ENCODE measurements around the gene POLR2J.

DNA sequence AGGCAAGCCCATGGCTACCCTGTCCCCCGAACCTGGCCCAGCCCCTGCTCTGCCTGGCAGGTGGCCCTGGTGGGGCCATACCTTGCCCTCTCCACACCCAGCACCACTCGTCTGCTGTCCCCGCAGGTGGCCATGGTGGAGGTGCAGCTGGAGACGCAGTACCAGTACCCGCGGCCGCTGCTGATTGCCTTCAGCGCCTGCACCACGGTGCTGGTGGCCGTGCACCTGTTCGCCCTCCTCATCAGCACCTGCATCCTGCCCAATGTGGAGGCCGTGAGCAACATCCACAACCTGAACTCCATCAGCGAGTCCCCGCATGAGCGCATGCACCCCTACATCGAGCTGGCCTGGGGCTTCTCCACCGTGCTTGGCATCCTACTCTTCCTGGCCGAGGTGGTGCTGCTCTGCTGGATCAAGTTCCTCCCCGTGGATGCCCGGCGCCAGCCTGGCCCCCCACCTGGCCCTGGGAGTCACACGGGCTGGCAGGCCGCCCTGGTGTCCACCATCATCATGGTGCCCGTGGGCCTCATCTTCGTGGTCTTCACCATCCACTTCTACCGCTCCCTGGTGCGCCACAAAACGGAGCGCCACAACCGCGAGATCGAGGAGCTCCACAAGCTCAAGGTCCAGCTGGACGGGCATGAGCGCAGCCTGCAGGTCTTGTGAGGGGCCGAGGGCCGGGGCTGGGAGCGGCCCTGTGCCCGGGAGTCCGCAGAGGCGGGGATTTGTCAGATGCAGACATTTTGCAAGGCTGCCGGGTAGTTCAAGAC is 32.1 kb downstream of the POLR2J start:
- TF ChIP-seq, protein P1, sequence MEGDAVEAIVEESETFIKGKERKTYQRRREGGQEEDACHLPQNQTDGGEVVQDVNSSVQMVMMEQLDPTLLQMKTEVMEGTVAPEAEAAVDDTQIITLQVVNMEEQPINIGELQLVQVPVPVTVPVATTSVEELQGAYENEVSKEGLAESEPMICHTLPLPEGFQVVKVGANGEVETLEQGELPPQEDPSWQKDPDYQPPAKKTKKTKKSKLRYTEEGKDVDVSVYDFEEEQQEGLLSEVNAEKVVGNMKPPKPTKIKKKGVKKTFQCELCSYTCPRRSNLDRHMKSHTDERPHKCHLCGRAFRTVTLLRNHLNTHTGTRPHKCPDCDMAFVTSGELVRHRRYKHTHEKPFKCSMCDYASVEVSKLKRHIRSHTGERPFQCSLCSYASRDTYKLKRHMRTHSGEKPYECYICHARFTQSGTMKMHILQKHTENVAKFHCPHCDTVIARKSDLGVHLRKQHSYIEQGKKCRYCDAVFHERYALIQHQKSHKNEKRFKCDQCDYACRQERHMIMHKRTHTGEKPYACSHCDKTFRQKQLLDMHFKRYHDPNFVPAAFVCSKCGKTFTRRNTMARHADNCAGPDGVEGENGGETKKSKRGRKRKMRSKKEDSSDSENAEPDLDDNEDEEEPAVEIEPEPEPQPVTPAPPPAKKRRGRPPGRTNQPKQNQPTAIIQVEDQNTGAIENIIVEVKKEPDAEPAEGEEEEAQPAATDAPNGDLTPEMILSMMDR (IDR thresholded peaks at IDR 0.05), result no peak
- no peak for TF ChIP-seq POLR2A (IDR thresholded peaks at IDR 0.05)
